Lung (tissue), 12 donors: Measurements from ENCODE around the gene STAT5B. TPM values are rescaled to one million over a fixed set of nuclear protein-coding genes. Genes with fewer than 3 reads are reported as not detected.

ENCODE experiments used
- ATAC-seq: fragments of 200-7000 bp; cut with Tn5 transposase; one replicate; pipeline ENCODE4 v1.9.1; 2020; ENCODE audit warnings: moderate number of reproducible peaks; ENCODE audit not compliant: insufficient read depth, low FRiP score
- DNase-seq, 3 donors: peaks; one replicate each; pipeline ENCODE4 v3.0.0-alpha.2; 2013 to 2017
- H3K27ac ChIP-seq, 2 donors: one replicate each; pipeline ENCODE4 v1.5.1; 2013; ENCODE audit warnings: mild to moderate bottlenecking in 2 of 2, moderate library complexity in 2 of 2, control low read depth in 1 of 2, inconsistent platforms in 1 of 2, low read depth in 1 of 2, low read length in 1 of 2
- H3K27me3 ChIP-seq, 3 donors: one replicate each; pipeline ENCODE4 v1.5.1; 2013; ENCODE audit warnings: low read length in 2 of 3; ENCODE audit not compliant: control insufficient read depth in 3 of 3, insufficient read depth in 3 of 3
- H3K36me3 ChIP-seq, 4 donors: one replicate each; pipeline ENCODE4 v1.5.1; 2013; ENCODE audit warnings: low read length in 4 of 4, mild to moderate bottlenecking in 1 of 4, moderate library complexity in 1 of 4; ENCODE audit not compliant: control insufficient read depth in 4 of 4, insufficient read depth in 4 of 4
- H3K4me1 ChIP-seq, 5 donors: one replicate each; pipeline ENCODE4 v1.5.1; 2013; ENCODE audit warnings: low read length in 5 of 5, mild to moderate bottlenecking in 2 of 5, moderate library complexity in 1 of 5; ENCODE audit not compliant: control insufficient read depth in 5 of 5, insufficient read depth in 5 of 5
- H3K4me3 ChIP-seq: one replicate; pipeline ENCODE4 v1.5.1; 2013; ENCODE audit warnings: mild to moderate bottlenecking, control low read depth, moderate library complexity
- H3K9ac ChIP-seq, 2 donors: one replicate each; pipeline ENCODE4 v1.5.1; 2013; ENCODE audit warnings: low read length in 2 of 2, control low read depth in 1 of 2; ENCODE audit not compliant: insufficient read depth in 1 of 2
- H3K9me3 ChIP-seq, 4 donors: one replicate each; pipeline ENCODE4 v1.5.1; 2013; ENCODE audit warnings: low read length in 3 of 4, mild to moderate bottlenecking in 1 of 4, moderate library complexity in 1 of 4; ENCODE audit not compliant: control insufficient read depth in 4 of 4, insufficient read depth in 3 of 4
- WGBS, 2 donors: extraction: QIAGEN DNeasy Blood & Tissue Kit; methylation state at CpG; one replicate each; pipeline ENCODE4 v1.1.7; 2013; 5-methylcytosine and 5-hydroxymethylcytosine counted together
- polyA plus RNA-seq, 2 donors: library from polyadenylated mRNA; stranded (reverse); fragments of 200-250 nt; gene quantifications; one replicate each; pipeline ENCODE4 v1.2.1, GENCODE V29; 2013
- total RNA-seq, 2 donors: library from RNA; depleted of rRNA in 1 of 2; stranded (reverse); fragments of >200 nt in 1 of 2; gene quantifications; one replicate each; pipeline ENCODE4 v1.2.1, GENCODE V29; 2014 to 2021
- TF ChIP-seq, protein P1 (sequence below): IDR thresholded peaks from 2 replicates; pipeline ENCODE4 v1.5.1; 2012; ENCODE audit warnings: mild to moderate bottlenecking; ENCODE audit errors: control extremely low read depth, extremely low read depth
- donor health status: control.
- donor health status: control.
- donor health status: Bipolar disorder and iron deficiency.
- donor health status: healthy.
- donor health status: DM: yes; HTN: yes; CAD: no.

Gene STAT5B
- total and polyA plus RNA-seq, 4 donors = 23.3 to 53.6 (median 48.1) TPM

DNA sequence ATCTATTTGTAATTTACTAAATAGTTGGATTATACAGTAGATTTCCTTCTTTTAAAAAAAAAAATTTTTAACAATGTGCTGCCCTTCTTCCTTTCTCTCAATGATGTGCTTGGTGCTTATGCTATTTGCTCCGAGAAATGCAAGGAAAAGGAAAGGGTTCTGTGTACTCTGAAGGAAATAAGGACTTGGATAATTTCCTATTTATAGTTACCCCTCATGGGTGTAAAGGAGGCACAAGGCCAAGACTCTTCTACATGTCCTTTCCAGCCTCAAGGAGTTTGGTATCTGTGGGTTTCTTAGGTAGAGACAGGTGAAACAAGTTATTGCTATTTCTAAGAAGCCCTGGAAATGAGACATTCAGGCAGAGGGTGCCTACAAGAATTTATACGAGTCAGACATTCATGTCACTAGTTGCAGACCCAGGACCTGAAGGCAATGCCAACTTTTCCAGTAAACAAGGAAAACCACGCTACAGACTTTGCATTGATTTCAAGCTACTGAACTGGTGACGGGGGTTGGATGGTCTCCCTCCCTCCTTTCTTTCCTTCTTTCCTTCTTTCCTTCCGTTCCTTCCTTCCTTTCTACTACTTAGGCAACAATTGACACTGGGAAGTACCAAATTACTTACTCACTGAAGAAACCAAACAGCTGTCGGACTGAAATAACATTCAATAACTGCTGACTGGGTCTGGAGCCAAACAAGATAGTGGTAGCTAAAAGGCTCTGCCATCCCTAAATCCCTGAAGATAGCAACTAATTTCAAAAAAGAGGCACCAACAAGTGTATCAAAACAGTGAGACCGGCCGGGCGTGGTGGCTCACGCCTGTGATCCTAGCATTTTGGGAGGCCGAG, 48.1 kb downstream of the STAT5B start:
- Histone ChIP-seq H3K27me3 (no peaks in the 10 kb centered on the region), H3K9me3 (no peaks in the 10 kb centered on the region), H3K4me3 (no peak overlapping the region), H3K27ac (no peak overlapping the region), H3K4me1 (peaks cover 0 to 11% (median 2%) of the 10 kb centered on the region in 5 donors), H3K36me3 (peaks cover 0 to 18% (median 12%) of the 10 kb centered on the region in 4 donors), H3K9ac (no peak overlapping the region)
- 52 to 61% methylated on average over 11 of the region's 11 CpGs for WGBS, 2 donors
- ATAC-seq (no peak), DNase-seq (peak in 2 of 3 donors; percentile 63 to 79)
- TF ChIP-seq, protein P1, sequence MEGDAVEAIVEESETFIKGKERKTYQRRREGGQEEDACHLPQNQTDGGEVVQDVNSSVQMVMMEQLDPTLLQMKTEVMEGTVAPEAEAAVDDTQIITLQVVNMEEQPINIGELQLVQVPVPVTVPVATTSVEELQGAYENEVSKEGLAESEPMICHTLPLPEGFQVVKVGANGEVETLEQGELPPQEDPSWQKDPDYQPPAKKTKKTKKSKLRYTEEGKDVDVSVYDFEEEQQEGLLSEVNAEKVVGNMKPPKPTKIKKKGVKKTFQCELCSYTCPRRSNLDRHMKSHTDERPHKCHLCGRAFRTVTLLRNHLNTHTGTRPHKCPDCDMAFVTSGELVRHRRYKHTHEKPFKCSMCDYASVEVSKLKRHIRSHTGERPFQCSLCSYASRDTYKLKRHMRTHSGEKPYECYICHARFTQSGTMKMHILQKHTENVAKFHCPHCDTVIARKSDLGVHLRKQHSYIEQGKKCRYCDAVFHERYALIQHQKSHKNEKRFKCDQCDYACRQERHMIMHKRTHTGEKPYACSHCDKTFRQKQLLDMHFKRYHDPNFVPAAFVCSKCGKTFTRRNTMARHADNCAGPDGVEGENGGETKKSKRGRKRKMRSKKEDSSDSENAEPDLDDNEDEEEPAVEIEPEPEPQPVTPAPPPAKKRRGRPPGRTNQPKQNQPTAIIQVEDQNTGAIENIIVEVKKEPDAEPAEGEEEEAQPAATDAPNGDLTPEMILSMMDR = no peak

DNA sequence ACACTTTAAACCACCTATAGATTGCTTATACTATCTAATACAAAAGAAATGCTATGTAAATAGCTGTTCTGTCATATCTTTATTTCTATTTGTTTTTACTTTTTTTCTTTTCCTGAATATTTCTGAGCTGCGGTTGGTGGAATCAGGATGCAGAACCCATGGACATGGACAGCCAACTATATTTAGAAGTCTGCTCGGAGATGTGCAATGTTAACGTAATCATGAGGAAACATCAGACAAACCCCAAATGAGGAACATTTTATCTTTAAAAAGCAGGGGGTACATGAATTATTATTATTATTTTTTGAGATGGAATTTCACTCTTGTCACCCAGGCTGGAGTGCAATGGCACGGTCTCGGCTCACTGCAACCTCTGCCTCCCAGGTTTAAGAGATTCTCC, 50.5 kb downstream of the STAT5B start:
- 40 to 84% methylated on average over 5 of the region's 5 CpGs for WGBS, 2 donors
- TF ChIP-seq, protein P1 = no peak
- Histone ChIP-seq H3K4me3 (no peak overlapping the region), H3K27me3 (no peaks in the 10 kb centered on the region), H3K36me3 (peaks cover 7 to 23% (median 15%) of the 10 kb centered on the region in 4 donors), H3K4me1 (peaks cover 0 to 11% (median 6%) of the 10 kb centered on the region in 5 donors), H3K9me3 (no peaks in the 10 kb centered on the region), H3K27ac (no peak overlapping the region), H3K9ac (no peak overlapping the region)
- ATAC-seq = no peak
- no peak for DNase-seq

DNA sequence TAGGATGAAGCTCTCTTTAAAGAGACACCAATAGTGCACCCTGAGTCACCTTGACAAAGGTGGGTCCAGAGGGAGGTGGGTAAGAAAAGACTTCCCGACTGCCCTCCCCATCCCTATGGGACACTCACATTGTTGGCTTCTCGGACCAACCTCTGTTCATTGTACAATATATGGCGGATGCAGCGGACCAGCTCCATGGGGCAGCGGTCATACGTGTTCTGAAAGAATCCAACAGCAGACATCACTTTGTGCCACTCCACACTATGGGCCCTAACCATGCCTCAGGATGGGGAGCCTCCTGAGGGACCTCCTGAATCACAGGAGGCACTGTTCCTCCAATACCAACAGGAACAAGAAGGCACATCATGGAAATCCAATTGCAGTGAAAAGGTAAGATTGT, 51.5 kb downstream of the STAT5B start:
- DNase-seq (no peak), ATAC-seq (no peak)
- Histone ChIP-seq H3K9ac (no peak overlapping the region), H3K27ac (no peak overlapping the region), H3K4me1 (peaks cover 0 to 11% (median 6%) of the 10 kb centered on the region in 5 donors), H3K27me3 (no peaks in the 10 kb centered on the region), H3K36me3 (peaks cover 7 to 23% (median 15%) of the 10 kb centered on the region in 4 donors), H3K4me3 (no peak overlapping the region), H3K9me3 (no peaks in the 10 kb centered on the region)
- 97% methylated on average over 6 of the region's 6 CpGs for WGBS, 2 donors
- TF ChIP-seq, protein P1 = no peak
